CMK (cell line): ENCODE results near the gene FAM114A2.
A peak's percentile ranks its signal among the peaks of the same experiment; 100 is the strongest.
"Not testable (repeated sequence)": the region's sequence is repeated elsewhere in the genome, so short reads cannot be mapped to it uniquely, and the experiment has no call there.

ENCODE experiments used
- DNase-seq: peaks from one replicate; pipeline ENCODE4 v3.0.0-alpha.2; 2010; ENCODE audit warnings: low read depth

FAM114A2 gene

GRCh38 chr5:154038707-154039457 is at the start of gene FAM114A2, which contains the start of gene MFAP3:
Gene FAM114A2 (minus strand): TSS chr5:154038910. CDS start chr5:154034953, 3,957 bp downstream.
Gene MFAP3 (plus strand): TSS chr5:154038967. CDS start chr5:154049723, 10,756 bp downstream.
- DNase-seq, result peak; percentile 44

GRCh38 chr5:154087260-154087659 is 48.5 kb upstream of the FAM114A2 start:
- DNase-seq, result no peak

- DNase-seq, result no peak
Observed at GRCh38 chr5:154086641-154087040, 47.9 kb upstream of the FAM114A2 start.

GRCh38 chr5:154086146-154086545 is 47.4 kb upstream of the FAM114A2 start:
- DNase-seq, result no peak

- no peak for DNase-seq
Observed at GRCh38 chr5:154084062-154084639, 45.4 kb upstream of the FAM114A2 start.

- no peak for DNase-seq
Observed at GRCh38 chr5:154081246-154081645, 42.5 kb upstream of the FAM114A2 start.

- no peak for DNase-seq
Observed at GRCh38 chr5:154078272-154078671, 39.6 kb upstream of the FAM114A2 start.

- DNase-seq, result no peak
Observed at GRCh38 chr5:154077696-154078095, 39.0 kb upstream of the FAM114A2 start.

- DNase-seq, result no peak
Observed at GRCh38 chr5:154076240-154076922, 37.7 kb upstream of the FAM114A2 start.

GRCh38 chr5:154072414-154073171 is 33.9 kb upstream of the FAM114A2 start:
- DNase-seq, result peak; percentile 29

GRCh38 chr5:154071799-154072413 is 33.2 kb upstream of the FAM114A2 start:
- no peak for DNase-seq

- not testable (repeated sequence) for DNase-seq
Observed at GRCh38 chr5:154069854-154070253, 31.1 kb upstream of the FAM114A2 start.

GRCh38 chr5:154065971-154066370 is 27.3 kb upstream of the FAM114A2 start:
- DNase-seq, result no peak

GRCh38 chr5:154063372-154063771 is 24.7 kb upstream of the FAM114A2 start:
- DNase-seq, result no peak

- DNase-seq, result no peak
Observed at GRCh38 chr5:154060606-154061005, 21.9 kb upstream of the FAM114A2 start.

GRCh38 chr5:154059583-154059982 is 20.9 kb upstream of the FAM114A2 start:
- no peak for DNase-seq

- DNase-seq, result no peak
Observed at GRCh38 chr5:154059039-154059430, 20.3 kb upstream of the FAM114A2 start.

GRCh38 chr5:154058055-154059038 is 19.6 kb upstream of the FAM114A2 start:
- no peak for DNase-seq

GRCh38 chr5:154055201-154055600 is 16.5 kb upstream of the FAM114A2 start:
- DNase-seq, result no peak

GRCh38 chr5:154053468-154053867 is 14.8 kb upstream of the FAM114A2 start:
- DNase-seq, result no peak

GRCh38 chr5:154049636-154050035 is 10.9 kb upstream of the FAM114A2 start:
- DNase-seq, result no peak
